SH-SY5Y (cell line): ENCODE data around the gene BTBD9.

Source experiments
- GATA2 ChIP-seq: IDR thresholded peaks from 2 replicates; pipeline ENCODE4 v1.6.1; 2011; ENCODE audit warnings: mild to moderate bottlenecking, low read depth, low read length
- GATA3 ChIP-seq: IDR thresholded peaks from 2 replicates; pipeline ENCODE4 v1.6.1; 2011; ENCODE audit warnings: low read depth, mild to moderate bottlenecking, low read length, moderate library complexity

BTBD9 gene

DNA sequence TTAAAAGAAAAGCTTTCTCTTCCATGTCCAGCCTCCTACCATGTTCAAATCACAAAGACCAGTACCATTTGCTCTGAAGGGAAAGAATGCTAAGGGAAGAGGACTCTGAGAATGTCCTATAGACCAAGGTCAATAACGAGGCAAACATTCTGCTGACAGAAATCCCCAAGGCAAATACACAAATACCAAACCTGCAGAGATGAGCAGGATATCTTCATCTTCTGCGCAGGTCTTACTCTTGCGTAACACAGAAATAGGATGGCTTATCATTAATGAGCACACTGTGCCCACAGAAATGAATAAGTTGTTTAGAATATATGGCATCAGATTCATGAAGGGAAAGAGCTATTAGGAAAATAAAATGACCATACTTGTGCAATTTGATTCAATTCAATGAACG is 137.3 kb downstream of the BTBD9 start:
- TF ChIP-seq GATA2 (no peak), GATA3 (no peak)

DNA sequence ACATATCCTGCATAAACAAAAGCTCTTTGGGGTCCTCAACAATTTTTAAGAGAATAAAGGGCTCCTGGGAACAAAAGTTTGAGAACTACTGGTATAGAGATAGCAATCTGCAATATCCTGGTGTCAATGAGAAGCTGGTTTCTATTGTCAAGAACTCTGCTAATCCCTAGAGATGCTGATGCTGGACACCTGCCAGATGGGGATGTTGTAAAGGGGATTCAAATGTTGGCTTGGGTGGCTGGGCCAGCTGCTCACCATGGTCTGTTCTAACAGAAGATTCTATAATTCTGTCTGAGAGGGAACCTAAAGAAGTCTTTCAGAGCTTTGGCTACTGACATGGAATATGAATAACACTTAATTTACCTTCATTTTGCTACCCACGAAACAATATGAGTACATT is 137.8 kb downstream of the BTBD9 start:
- TF ChIP-seq GATA3: peak; percentile 64
- TF ChIP-seq GATA2: peak; percentile 45; the same call in 1 of the 2 replicates

DNA sequence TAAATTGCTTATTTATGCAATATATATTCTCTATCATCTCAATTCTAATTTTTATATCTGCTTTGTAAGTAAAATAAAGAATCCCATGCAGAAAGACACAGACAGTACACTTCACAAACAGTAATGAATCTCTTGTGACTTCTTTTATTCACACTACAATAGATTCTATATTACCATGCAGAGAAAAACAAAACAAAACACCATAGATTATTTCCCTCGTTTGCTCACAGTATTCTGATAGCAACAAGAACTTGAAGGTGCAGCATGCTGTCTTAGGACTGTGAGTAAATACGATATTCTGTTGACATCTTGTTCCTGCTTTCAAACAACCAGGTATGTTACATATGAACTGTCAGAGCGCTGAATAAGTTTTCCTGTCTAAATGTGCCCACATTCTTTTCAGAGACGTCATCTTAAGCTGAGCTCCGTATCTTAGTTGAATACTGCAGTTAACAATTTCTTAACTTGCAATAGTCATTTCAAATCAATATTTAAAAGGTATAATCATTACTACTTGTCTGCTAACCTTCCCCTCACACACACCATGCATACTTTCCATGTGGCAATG is 140.1 kb downstream of the BTBD9 start:
- TF ChIP-seq GATA3 (no peak), GATA2 (no peak)

DNA sequence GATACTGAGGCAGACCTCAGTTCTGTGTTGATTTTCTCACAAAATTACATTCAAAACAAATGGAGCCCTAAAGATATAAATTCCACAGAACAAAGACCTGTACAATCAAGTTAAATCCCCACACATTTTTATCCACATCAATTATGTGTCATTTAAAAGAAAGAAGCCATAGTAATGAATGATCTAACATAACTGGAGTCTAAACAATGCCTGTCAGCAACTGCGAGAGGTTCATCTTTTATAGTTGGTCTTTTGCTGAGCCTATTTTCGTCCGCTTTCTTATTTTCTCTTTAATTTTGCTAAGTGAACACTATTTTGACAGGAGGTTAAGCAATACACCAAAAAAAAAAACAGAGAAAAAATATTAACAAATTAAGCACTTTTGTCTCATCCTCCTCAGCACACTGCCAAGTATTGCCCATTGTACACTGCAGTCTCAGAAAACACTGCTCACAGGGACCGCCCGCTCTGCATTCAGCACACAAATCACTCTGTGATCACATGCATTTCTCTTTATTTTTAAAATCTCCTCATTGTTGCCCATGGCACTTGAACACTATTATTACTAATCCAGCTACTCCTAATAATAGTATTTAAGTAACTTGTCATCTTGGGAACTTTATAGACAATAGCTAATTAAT is 140.8 kb downstream of the BTBD9 start:
- TF ChIP-seq GATA3 (no peak), GATA2 (no peak)

DNA sequence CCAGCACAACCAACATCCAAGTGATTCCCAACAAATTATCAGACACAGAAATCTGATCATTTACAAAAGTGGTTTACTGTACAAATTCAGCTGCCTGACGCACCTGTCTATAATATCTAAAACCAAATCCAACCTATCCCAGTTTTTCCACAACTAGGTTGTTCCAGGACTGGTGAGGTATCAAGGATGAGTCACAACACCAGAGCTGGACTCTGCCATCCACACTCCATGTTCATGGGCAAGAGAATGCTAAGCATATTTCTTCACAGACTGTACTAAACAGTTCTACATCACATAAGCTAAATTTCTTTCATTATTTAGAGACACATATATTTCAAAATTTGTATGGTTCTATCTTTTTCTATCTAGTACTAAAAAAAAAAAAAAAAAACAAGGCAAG is 141.6 kb downstream of the BTBD9 start:
- TF ChIP-seq GATA2: no peak
- no peak for TF ChIP-seq GATA3

DNA sequence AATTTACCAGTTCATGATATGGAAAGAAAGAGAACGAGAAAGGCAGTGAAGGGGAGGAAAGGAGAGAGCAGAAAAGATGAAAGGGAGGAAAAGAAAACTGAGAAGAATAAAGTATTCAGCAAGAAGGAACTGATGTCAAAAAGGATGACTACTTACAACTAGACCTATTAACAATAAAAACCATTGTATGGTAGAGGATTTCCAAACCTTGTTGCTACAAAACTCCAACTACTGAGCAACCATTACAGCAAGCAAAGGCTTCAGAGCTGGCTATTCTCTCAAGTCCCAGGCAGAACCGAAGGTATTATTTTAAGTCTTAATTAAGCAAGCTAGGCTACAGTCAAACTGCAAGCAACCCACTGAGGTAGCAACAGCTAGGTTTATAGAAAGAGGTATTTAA is 142.2 kb downstream of the BTBD9 start:
- TF ChIP-seq GATA3 (no peak), GATA2 (no peak)

DNA sequence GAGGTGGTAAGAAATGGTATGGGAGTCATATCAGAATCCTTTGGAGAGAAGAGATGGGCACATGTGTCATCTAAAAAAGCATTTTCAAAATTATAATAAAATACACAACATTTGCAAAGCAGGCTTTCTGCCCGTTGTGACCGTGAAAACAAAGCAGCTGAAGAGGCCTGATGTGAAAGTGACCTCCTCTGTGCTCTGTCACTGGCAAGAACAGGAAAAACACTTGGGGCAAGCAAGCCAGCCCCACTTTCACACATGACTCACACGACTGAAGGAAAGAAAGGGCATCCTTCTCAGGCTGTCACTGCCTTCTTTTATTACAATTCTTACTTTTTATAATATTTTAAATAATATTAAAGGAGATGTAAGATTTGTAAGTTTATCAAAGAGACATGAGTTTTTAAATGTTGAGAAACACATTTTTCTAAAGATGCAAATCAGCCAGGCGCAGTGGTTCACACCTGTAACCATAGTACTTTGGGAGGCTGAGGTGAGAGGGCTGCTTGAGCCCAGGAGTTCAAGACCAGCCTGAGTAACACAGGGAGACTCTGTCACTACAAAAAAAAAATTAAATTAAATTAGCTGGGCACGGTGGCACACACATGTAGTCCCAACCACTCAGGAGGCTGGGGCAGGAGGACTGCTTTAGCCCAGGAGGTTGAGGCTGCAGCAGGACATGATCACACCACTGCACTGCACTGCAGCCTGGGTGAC is 143.7 kb downstream of the BTBD9 start:
- TF ChIP-seq GATA2 (no peak), GATA3 (no peak)

DNA sequence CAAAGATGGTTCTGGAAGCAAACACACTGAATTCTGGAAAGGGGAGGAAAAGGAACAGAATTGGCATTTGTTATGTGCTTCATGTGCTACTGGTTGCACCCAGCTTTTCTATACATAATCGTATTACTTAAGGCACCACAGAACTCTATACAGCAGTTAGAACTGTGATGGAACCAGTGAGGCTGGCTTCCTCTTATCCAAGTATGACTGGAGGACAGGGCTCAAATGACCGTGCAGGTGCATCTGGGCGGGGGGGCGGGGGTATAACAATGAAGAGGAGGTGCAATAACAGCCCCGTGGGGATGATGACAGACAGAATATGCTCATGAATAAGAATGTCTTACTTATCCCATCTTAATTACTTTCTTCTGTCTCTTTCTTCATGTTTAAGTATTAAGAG is 144.2 kb downstream of the BTBD9 start:
- TF ChIP-seq GATA3 (no peak), GATA2 (no peak)

DNA sequence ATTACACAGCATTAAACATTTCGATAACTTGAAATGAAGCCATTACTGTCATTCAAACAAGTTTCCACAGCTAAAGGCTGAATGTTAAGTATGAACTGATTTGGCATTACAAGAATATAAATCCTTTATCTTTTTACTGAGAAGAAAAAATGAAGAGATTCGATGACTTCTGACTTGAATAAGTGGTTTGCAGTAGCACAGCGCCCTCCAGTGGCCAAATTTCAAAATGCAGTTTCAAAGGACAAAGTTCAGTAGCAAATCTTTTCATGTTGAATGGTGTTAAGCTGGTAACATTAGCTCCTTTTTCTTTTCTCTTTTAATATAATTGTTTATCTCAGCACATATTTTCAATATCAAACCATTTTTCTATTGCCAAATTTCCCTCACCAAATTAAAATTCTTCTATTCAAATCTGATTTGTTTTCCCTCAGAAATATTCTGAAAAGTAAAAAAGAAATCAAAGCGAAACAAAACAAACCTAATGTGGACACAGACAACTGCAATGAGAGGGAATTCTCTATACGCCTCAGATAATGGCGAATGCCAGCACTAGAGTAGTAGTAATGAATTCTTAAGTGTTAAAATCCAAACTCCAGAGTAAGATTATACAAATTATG is 145.7 kb downstream of the BTBD9 start:
- no peak for TF ChIP-seq GATA3
- no peak for TF ChIP-seq GATA2

DNA sequence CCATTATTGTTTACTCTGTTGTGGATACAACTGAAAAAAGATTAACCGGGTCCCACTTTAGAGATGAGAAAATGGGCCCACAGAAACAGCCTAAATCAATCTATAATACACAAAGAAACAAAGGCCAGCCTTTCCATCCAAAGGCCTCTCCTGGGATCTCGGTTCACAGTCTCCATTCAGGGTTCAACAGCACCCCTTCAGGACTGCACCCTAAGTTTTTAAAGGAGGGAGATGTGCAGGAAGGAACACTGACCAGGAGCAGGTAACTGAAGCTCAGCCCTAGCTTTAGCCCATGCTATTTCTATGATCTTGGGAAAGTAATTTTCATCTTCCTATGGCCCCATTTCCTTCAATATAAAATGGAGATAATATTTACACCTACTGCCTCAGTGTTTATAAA is 147.7 kb downstream of the BTBD9 start:
- no peak for TF ChIP-seq GATA2
- TF ChIP-seq GATA3: no peak

DNA sequence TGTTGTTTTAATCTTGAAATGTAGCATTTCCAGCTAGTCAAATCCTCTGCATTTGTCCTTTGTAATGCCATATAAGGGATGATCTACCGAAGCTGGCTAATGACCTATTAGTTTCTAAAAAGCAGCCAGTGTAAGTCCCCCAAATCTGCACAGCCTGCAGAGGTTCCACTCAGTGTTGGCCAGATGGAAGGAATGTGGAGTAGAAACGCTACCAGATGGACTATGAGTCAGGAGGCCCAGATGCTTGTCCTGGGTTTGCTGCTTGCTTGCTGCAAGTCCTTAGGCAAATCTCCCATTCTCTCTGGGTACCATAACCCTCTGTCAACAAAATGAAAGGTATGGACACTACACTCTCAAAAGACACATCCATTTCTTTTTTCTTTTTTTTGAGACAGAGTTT is 149.8 kb downstream of the BTBD9 start:
- TF ChIP-seq GATA3 (no peak), GATA2 (no peak)

DNA sequence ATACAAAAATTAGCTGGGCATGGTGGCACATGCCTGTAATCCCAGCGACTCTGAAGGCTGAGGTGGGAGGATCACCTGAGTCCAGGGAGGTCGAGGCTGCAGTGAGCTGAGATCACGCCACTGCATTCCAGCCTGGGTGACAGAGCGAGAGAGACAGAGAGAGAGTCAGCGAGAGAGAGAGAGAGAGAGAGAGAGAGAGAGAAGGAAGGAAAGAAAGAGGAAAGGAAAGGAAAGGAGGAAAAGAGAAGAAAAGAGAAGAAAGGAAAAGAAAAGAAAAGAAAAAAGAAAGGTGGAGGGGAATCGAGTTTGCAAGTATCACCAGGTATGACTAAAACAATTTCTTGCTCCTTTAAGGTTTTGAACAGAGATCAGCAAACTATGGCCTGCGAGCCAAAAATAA is 152.3 kb downstream of the BTBD9 start:
- TF ChIP-seq GATA3 (no peak), GATA2 (no peak)

DNA sequence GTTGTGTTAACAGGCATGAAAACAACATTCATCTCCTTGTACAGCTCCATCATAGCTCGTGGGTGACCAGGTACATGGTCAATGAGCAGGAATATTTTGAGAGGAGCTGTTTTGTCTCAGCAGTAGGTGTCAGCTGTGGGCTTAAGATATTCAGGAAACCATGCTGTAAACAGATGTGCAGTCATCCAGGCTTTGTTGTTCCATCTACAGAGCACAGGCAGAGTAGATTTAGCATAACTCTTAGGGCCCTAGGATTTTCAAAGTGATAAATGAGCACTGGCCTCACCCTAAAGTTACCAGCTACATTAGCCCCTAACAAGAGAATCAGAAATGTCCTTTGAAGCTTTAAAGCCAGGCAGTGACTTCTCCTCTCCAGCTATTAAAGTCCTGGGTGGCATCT is 154.2 kb downstream of the BTBD9 start:
- no peak for TF ChIP-seq GATA2
- TF ChIP-seq GATA3: no peak

DNA sequence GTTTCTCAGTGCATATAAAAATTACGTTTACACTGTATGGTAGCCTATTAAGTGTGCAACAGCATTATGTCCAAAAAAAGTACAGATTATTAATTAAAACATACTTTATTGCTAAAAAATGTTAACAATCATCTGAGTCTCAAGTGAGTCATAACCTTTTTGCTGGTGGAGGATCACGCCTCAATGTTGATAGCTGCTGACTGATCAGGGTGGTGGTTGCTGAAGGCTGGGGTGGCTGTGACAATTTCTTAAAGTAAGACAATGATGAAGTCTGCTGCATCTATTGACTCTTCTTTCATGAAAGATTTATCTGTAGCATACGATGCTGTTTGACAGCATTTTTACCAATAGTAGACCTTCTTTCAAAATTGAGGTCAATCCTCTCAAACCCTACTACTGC is 155.1 kb downstream of the BTBD9 start:
- TF ChIP-seq GATA2 (no peak), GATA3 (no peak)

DNA sequence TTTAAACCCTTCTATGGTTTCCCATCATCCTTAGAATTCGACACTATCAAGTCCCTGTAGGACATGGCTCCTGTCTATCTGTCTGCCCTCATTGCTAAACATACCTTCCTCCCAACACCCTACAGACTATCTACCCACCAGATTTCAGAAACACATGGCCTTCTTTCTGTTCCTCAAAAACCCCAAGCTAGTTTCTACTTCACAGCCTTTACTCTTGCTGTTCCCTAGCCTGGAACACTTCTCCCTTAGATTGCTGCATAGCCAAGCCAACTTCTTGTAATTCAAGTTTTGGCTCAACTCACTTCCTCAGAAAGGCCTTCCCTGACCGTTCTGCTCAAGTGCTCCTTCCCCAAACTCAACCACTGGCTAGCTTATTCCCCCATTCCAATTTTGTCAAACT is 156.2 kb downstream of the BTBD9 start:
- TF ChIP-seq GATA2: no peak
- TF ChIP-seq GATA3: no peak
